ENCODE measurements around the gene DCUN1D2. TPM values are rescaled to one million over a fixed set of nuclear protein-coding genes. Genes with fewer than 3 reads are reported as not detected.

Gene DCUN1D2
- total RNA-seq, 4 donors from 2014 or later = 13.6 to 32.5 (median 24.5) TPM

GRCh38 chr13:113513761-113514160 is 23.2 kb upstream of the DCUN1D2 start:
- intact Hi-C loops (cut with DNase I) = no loop called here
- no peaks in the 10 kb centered on the region for H3K4me1 ChIP-seq
- H3K4me3 ChIP-seq = no peak overlapping the region
- H3K9me3 ChIP-seq = no peaks in the 10 kb centered on the region
- TF ChIP-seq POLR2A (IDR thresholded peaks at IDR 0.05; ENCODE audit: low read depth) = no peak
- no peak for TF ChIP-seq EP300 (IDR thresholded peaks at IDR 0.05)
- TF ChIP-seq POLR2AphosphoS5 (IDR thresholded peaks at IDR 0.05) = no peak
- no peak for TF ChIP-seq CTCF (IDR thresholded peaks at IDR 0.05)
- H3K36me3 ChIP-seq = peaks cover 29 to 74% (median 62%) of the 10 kb centered on the region in 4 donors
- DNase-seq (ENCODE audit: extremely low spot score) = no peak
- H3K27me3 ChIP-seq = no peaks in the 10 kb centered on the region
- no peak overlapping the region for H3K27ac ChIP-seq (replicated peaks in 1 of 4)
- 91% methylated on average over 8 of the region's 8 CpGs for WGBS

GRCh38 chr13:113511361-113511760 is 20.9 kb upstream of the DCUN1D2 start:
- no peak for DNase-seq (ENCODE audit: extremely low spot score)
- no peak overlapping the region for H3K4me3 ChIP-seq
- 91% methylated on average over 15 of the region's 15 CpGs for WGBS
- peaks cover 0 to 2% (median 0%) of the 10 kb centered on the region in 4 donors for H3K4me1 ChIP-seq
- TF ChIP-seq POLR2A (IDR thresholded peaks at IDR 0.05; ENCODE audit: low read depth) = no peak
- TF ChIP-seq CTCF (IDR thresholded peaks at IDR 0.05) = no peak
- no peak for TF ChIP-seq POLR2AphosphoS5 (IDR thresholded peaks at IDR 0.05)
- no peak for TF ChIP-seq EP300 (IDR thresholded peaks at IDR 0.05)
- H3K36me3 ChIP-seq = peaks cover 23 to 86% (median 66%) of the 10 kb centered on the region in 4 donors
- H3K9me3 ChIP-seq = no peaks in the 10 kb centered on the region
- H3K27ac ChIP-seq (replicated peaks in 1 of 4) = no peak overlapping the region
- H3K27me3 ChIP-seq = no peaks in the 10 kb centered on the region
- intact Hi-C loops (cut with DNase I) = no loop called here

- H3K9me3 ChIP-seq = no peaks in the 10 kb centered on the region
- 76% methylated on average over 18 of the region's 21 CpGs for WGBS
- TF ChIP-seq POLR2A (IDR thresholded peaks at IDR 0.05; ENCODE audit: low read depth) (no peak), POLR2AphosphoS5 (IDR thresholded peaks at IDR 0.05) (no peak), EP300 (IDR thresholded peaks at IDR 0.05) (no peak), CTCF (IDR thresholded peaks at IDR 0.05) (no peak)
- intact Hi-C loops (cut with DNase I) = no loop called here
- H3K27ac ChIP-seq (replicated peaks in 1 of 4) = no peak overlapping the region
- H3K36me3 ChIP-seq = peaks cover 23 to 83% (median 63%) of the 10 kb centered on the region in 4 donors
- no peaks in the 10 kb centered on the region for H3K27me3 ChIP-seq
- no peak for DNase-seq (ENCODE audit: extremely low spot score)
- H3K4me3 ChIP-seq = no peak overlapping the region
- peaks cover 0 to 6% (median 0%) of the 10 kb centered on the region in 4 donors for H3K4me1 ChIP-seq
These were observed 20.4 kb upstream of the DCUN1D2 start for GRCh38 chr13:113510871-113511270.

GRCh38 chr13:113509989-113510388 is 19.5 kb upstream of the DCUN1D2 start:
- intact Hi-C loops (cut with DNase I) = no loop called here
- H3K36me3 ChIP-seq = peaks cover 28 to 83% (median 62%) of the 10 kb centered on the region in 4 donors
- DNase-seq (ENCODE audit: extremely low spot score) = no peak
- H3K9me3 ChIP-seq = no peaks in the 10 kb centered on the region
- no peak overlapping the region for H3K27ac ChIP-seq (replicated peaks in 1 of 4)
- no peak overlapping the region for H3K4me3 ChIP-seq
- H3K27me3 ChIP-seq = no peaks in the 10 kb centered on the region
- 90% methylated on average over 9 of the region's 10 CpGs for WGBS
- peaks cover 0 to 8% (median 0%) of the 10 kb centered on the region in 4 donors for H3K4me1 ChIP-seq
- TF ChIP-seq CTCF (IDR thresholded peaks at IDR 0.05) = no peak
- no peak for TF ChIP-seq POLR2AphosphoS5 (IDR thresholded peaks at IDR 0.05)
- no peak for TF ChIP-seq EP300 (IDR thresholded peaks at IDR 0.05)
- TF ChIP-seq POLR2A (IDR thresholded peaks at IDR 0.05; ENCODE audit: low read depth) = no peak

All from esophagus muscularis mucosa (tissue), 4 donors.